ENCODE measurements around the gene PEF1.

DNA sequence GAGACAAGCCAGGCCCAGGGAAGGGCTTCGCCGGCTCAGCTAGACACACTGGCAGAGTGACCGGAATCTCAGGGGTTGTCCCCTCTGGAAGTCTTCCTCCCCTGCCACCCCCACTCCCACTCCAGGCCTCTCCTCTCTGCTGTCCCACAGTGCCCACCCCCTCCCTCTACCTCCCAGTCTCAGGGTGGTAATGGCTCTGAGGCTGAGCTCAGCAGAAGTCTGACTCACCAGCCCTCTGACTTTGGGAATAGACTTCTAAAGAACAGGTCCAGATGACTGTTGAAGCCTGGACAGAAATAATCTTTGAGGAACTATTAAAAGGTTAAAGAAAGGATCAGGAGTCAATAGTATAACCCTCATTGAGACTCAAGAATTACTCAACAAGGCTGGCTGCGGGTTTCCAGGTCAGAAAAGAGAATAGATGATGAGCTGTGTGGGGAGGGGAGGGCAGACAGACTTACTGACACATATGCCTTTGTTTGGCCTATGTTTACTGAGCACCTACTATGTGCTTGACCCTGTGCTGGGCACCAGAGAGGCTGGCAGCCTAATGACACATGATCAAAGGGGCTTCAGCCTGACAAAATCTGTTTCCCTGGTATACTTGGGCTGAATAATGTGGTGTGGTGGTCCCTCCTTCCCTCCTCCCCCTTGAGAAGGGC lies 19.0 kb downstream of the PEF1 start:
- TF ChIP-seq, protein P1, sequence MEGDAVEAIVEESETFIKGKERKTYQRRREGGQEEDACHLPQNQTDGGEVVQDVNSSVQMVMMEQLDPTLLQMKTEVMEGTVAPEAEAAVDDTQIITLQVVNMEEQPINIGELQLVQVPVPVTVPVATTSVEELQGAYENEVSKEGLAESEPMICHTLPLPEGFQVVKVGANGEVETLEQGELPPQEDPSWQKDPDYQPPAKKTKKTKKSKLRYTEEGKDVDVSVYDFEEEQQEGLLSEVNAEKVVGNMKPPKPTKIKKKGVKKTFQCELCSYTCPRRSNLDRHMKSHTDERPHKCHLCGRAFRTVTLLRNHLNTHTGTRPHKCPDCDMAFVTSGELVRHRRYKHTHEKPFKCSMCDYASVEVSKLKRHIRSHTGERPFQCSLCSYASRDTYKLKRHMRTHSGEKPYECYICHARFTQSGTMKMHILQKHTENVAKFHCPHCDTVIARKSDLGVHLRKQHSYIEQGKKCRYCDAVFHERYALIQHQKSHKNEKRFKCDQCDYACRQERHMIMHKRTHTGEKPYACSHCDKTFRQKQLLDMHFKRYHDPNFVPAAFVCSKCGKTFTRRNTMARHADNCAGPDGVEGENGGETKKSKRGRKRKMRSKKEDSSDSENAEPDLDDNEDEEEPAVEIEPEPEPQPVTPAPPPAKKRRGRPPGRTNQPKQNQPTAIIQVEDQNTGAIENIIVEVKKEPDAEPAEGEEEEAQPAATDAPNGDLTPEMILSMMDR (conservative IDR thresholded peaks at IDR 0.05; ENCODE audit: low read depth, low read length): no peak
- TF ChIP-seq EZH2 (IDR thresholded peaks at IDR 0.05; ENCODE audit: low read length, unreplicated experiment): no peak
- TF ChIP-seq EZH2phosphoT487 (IDR thresholded peaks at IDR 0.05; ENCODE audit: borderline replicate concordance, low read length): no peak
